CD14-positive monocyte (primary cell): ENCODE measurements around the gene REV3L. TPM values are rescaled to one million over a fixed set of nuclear protein-coding genes. Genes with fewer than 3 reads are reported as not detected.

ENCODE experiments used
- DNase-seq, 3 donors: peaks; one replicate each; pipeline ENCODE4 v3.0.0-alpha.2; 2011 to 2022
- H2AFZ ChIP-seq: 2 replicates; pipeline ENCODE4 v1.6.0; 2012; ENCODE audit warnings: mild to moderate bottlenecking, low read depth, low read length, inconsistent platforms; ENCODE audit not compliant: insufficient read depth, poor library complexity, severe bottlenecking
- H3K27ac ChIP-seq, 2 donors: 1 replicate in 1 of 2; 2 replicates in 1 of 2; pipeline ENCODE4 v1.5.1; 2012 to 2013; ENCODE audit warnings: low read length in 2 of 2, control low read depth in 1 of 2, inconsistent platforms in 1 of 2, low read depth in 1 of 2, mild to moderate bottlenecking in 1 of 2
- H3K27me3 ChIP-seq, 2 donors: one replicate each; pipeline versions ENCODE4 v1.6.0 to v1.6.1; 2011 to 2013; ENCODE audit warnings: low read length in 2 of 2; ENCODE audit not compliant: control insufficient read depth in 2 of 2, insufficient read depth in 2 of 2
- H3K36me3 ChIP-seq, 2 donors: replicated peaks in 1 of 2; 1 replicate in 1 of 2; 2 replicates in 1 of 2; pipeline versions ENCODE4 v1.5.1 to v1.6.1; 2012 to 2013; ENCODE audit warnings: low read length in 2 of 2, control low read depth in 1 of 2, inconsistent platforms in 1 of 2, mild to moderate bottlenecking in 1 of 2; ENCODE audit not compliant: insufficient read depth in 2 of 2, control insufficient read depth in 1 of 2
- H3K4me1 ChIP-seq, 2 donors: 1 replicate in 1 of 2; 2 replicates in 1 of 2; pipeline versions ENCODE4 v1.5.1 to v1.6.1; 2012 to 2013; ENCODE audit warnings: low read length in 2 of 2, control low read depth in 1 of 2, inconsistent platforms in 1 of 2, mild to moderate bottlenecking in 1 of 2, moderate library complexity in 1 of 2; ENCODE audit not compliant: insufficient read depth in 2 of 2, control insufficient read depth in 1 of 2
- H3K4me2 ChIP-seq: replicated peaks from 2 replicates; pipeline ENCODE3; 2012; ENCODE audit warnings: low read length, moderate library complexity, mild to moderate bottlenecking; ENCODE audit not compliant: poor library complexity, severe bottlenecking; ENCODE audit errors: extremely low read depth
- H3K4me3 ChIP-seq, 3 experiments: fragments of 200-600 bp in 1 of 3; sonication (generic) in 1 of 3; replicated peaks in 1 of 3; 1 replicate in 2 of 3; 2 replicates in 1 of 3; pipeline ENCODE4 v1.5.1; 2011 to 2013; ENCODE audit warnings: low read length in 3 of 3, mild to moderate bottlenecking in 3 of 3, control low read depth in 2 of 3, low read depth in 2 of 3, inconsistent platforms in 1 of 3, moderate library complexity in 1 of 3
- H3K79me2 ChIP-seq: 2 replicates; pipeline ENCODE4 v1.6.0; 2012; ENCODE audit warnings: mild to moderate bottlenecking, control low read depth, inconsistent platforms, low read length, moderate library complexity; ENCODE audit not compliant: insufficient read depth
- H3K9ac ChIP-seq: 2 replicates; pipeline ENCODE4 v1.6.0; 2017; ENCODE audit warnings: low read length, mild to moderate bottlenecking; ENCODE audit not compliant: insufficient read depth, poor library complexity, severe bottlenecking
- H3K9me3 ChIP-seq, 2 donors: replicated peaks in 1 of 2; 1 replicate in 1 of 2; 2 replicates in 1 of 2; pipeline versions ENCODE4 v1.5.1 to v1.6.1; 2012 to 2013; ENCODE audit warnings: low read length in 2 of 2, control low read depth in 1 of 2; ENCODE audit not compliant: control insufficient read depth in 1 of 2, insufficient read depth in 1 of 2
- H4K20me1 ChIP-seq: 2 replicates; pipeline ENCODE4 v1.6.0; 2012; ENCODE audit warnings: mild to moderate bottlenecking, low read length, control low read depth, moderate library complexity; ENCODE audit not compliant: insufficient read depth
- H3K27ac Mint-ChIP-seq, 7 donors: one replicate each; pipeline ENCODE4 v1.8.0; 2020; ENCODE audit warnings: mild to moderate bottlenecking in 7 of 7, mixed read lengths in 7 of 7, moderate library complexity in 6 of 7, inconsistent platforms in 2 of 7
- H3K27me3 Mint-ChIP-seq, 3 donors: one replicate each; pipeline ENCODE4 v1.8.0; 2021 to 2022; ENCODE audit warnings: low read depth in 3 of 3, mild to moderate bottlenecking in 3 of 3, mixed read lengths in 3 of 3, moderate library complexity in 3 of 3, inconsistent platforms in 1 of 3
- H3K36me3 Mint-ChIP-seq, 2 donors: one replicate each; pipeline ENCODE4 v1.8.0; 2020; ENCODE audit warnings: mixed read lengths in 2 of 2, inconsistent platforms in 1 of 2, mild to moderate bottlenecking in 1 of 2
- H3K4me1 Mint-ChIP-seq: one replicate; pipeline ENCODE4 v1.8.0; 2020; ENCODE audit warnings: mild to moderate bottlenecking, mixed read lengths
- H3K4me3 Mint-ChIP-seq, 2 donors: one replicate each; pipeline ENCODE4 v1.8.0; 2020; ENCODE audit warnings: mild to moderate bottlenecking in 2 of 2, mixed read lengths in 2 of 2, moderate library complexity in 1 of 2
- H3K9me3 Mint-ChIP-seq, 7 donors: one replicate each; pipeline ENCODE4 v1.8.0; 2020 to 2022; ENCODE audit warnings: mixed read lengths in 7 of 7, mild to moderate bottlenecking in 6 of 7, moderate library complexity in 6 of 7, inconsistent platforms in 2 of 7
- WGBS: methylation state at CpG from one replicate; pipeline ENCODE4 v1.1.5; 2013; ENCODE audit warnings: missing lambda C conversion rate; ENCODE audit not compliant: insufficient coverage; 5-methylcytosine and 5-hydroxymethylcytosine counted together
- intact Hi-C, 2 donors: fragments of 100-400 bp; cut with micrococcal nuclease; formaldehyde crosslinking; loops; one replicate each; pipeline versions ENCODE4 v1.15.0 to v1.15.1; 2023
- polyA plus RNA-seq, 3 donors: library from polyadenylated mRNA; depleted of rRNA in 1 of 3; unstranded in 2 of 3; stranded (reverse) in 1 of 3; fragments of 300-500 nt in 2 of 3; fragments of >200 nt in 1 of 3; fragmentation: Illumina TruSeq in 2 of 3; gene quantifications; 1 replicate in 2 of 3; 2 replicates in 1 of 3; pipeline ENCODE4 v1.2.3, GENCODE V29; 2012 to 2021
- TF ChIP-seq, protein P1 (sequence below): fragments of 200-600 bp; IDR thresholded peaks from one replicate; pipeline ENCODE4 v1.8.0; 2022; ENCODE audit warnings: antibody characterized with exemption, mild to moderate bottlenecking

REV3L gene
- polyA plus RNA-seq, 3 donors: 3.4 to 5.7 (median 4.9) TPM

GRCh38 chr6:111471533-111471932, 11.5 kb downstream of the REV3L start:
- Histone ChIP-seq H3K4me1 (no peaks in the 10 kb centered on the region), H4K20me1 (peaks cover 6% of the 10 kb centered on the region), H3K27me3 (no peaks in the 10 kb centered on the region), H3K79me2 (peaks cover 29% of the 10 kb centered on the region), H3K4me3 (no peak overlapping the region), H3K27ac (no peak overlapping the region), H2AFZ (no peak overlapping the region), H3K9me3 (no peaks in the 10 kb centered on the region), H3K4me2 (no peak overlapping the region), H3K36me3 (peaks cover 0 to 5% of the 10 kb centered on the region in 2 donors), H3K9ac (no peak overlapping the region)
- Mint-ChIP-seq H3K9me3 (no peaks in the 10 kb centered on the region), H3K4me1 (peaks cover 2% of the 10 kb centered on the region), H3K36me3 (peaks cover 6 to 12% of the 10 kb centered on the region in 2 donors), H3K4me3 (no peak overlapping the region), H3K27me3 (no peaks in the 10 kb centered on the region), H3K27ac (peak overlapping the region in 1 of 7 donors; percentile 21)
- TF ChIP-seq, protein P1, sequence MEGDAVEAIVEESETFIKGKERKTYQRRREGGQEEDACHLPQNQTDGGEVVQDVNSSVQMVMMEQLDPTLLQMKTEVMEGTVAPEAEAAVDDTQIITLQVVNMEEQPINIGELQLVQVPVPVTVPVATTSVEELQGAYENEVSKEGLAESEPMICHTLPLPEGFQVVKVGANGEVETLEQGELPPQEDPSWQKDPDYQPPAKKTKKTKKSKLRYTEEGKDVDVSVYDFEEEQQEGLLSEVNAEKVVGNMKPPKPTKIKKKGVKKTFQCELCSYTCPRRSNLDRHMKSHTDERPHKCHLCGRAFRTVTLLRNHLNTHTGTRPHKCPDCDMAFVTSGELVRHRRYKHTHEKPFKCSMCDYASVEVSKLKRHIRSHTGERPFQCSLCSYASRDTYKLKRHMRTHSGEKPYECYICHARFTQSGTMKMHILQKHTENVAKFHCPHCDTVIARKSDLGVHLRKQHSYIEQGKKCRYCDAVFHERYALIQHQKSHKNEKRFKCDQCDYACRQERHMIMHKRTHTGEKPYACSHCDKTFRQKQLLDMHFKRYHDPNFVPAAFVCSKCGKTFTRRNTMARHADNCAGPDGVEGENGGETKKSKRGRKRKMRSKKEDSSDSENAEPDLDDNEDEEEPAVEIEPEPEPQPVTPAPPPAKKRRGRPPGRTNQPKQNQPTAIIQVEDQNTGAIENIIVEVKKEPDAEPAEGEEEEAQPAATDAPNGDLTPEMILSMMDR: no peak
- intact Hi-C loops: no loop called here
- WGBS: no CpG with 5 or more reads among the region's 1 CpG
- no peak for DNase-seq

DNA sequence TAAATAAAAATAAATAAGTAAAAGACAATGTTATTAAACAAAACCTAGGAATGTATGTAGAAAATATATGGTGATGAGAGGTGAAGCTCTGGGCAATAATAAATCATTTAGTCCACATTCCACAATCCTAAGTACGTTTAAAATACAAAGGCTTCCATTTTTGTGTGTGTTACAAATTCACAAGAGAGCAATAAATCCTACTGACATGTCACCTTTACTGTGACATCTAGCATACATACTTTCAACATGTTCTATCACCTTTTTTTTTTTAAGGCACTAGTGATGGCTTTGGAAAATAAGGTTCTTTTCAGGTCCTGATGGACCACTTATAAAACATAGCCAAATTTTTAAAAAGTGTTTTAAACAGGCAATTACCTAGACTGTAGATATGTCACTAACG, 12.0 kb downstream of the REV3L start:
- Histone ChIP-seq H3K4me3 (no peak overlapping the region), H3K27ac (no peak overlapping the region), H4K20me1 (peaks cover 6% of the 10 kb centered on the region), H3K4me1 (no peaks in the 10 kb centered on the region), H2AFZ (no peak overlapping the region), H3K27me3 (no peaks in the 10 kb centered on the region), H3K36me3 (peaks cover 0 to 5% of the 10 kb centered on the region in 2 donors), H3K79me2 (peaks cover 23% of the 10 kb centered on the region), H3K9me3 (no peaks in the 10 kb centered on the region), H3K4me2 (no peak overlapping the region), H3K9ac (no peak overlapping the region)
- Mint-ChIP-seq H3K4me1 (peaks cover 2% of the 10 kb centered on the region), H3K27ac (no peak overlapping the region), H3K27me3 (no peaks in the 10 kb centered on the region), H3K36me3 (peaks cover 6 to 12% of the 10 kb centered on the region in 2 donors), H3K9me3 (no peaks in the 10 kb centered on the region), H3K4me3 (no peak overlapping the region)
- DNase-seq: no peak
- intact Hi-C loops: no loop called here
- TF ChIP-seq, protein P1: no peak
- no CpG with 5 or more reads among the region's 2 CpGs for WGBS
